HG03378 (cell line): ENCODE data around the gene FYTTD1.
"Not testable (repeated sequence)": the region's sequence is repeated elsewhere in the genome, so short reads cannot be mapped to it uniquely, and the experiment has no call there.

ENCODE experiments used
- ATAC-seq: cut with Tn5 transposase; IDR thresholded peaks from one replicate; pipeline ENCODE4 v1.9.1; 2021; ENCODE audit warnings: mild to moderate bottlenecking, moderate library complexity; ENCODE audit not compliant: unreplicated experiment

The FYTTD1 gene, protein sequence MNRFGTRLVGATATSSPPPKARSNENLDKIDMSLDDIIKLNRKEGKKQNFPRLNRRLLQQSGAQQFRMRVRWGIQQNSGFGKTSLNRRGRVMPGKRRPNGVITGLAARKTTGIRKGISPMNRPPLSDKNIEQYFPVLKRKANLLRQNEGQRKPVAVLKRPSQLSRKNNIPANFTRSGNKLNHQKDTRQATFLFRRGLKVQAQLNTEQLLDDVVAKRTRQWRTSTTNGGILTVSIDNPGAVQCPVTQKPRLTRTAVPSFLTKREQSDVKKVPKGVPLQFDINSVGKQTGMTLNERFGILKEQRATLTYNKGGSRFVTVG

GRCh38 chr3:197749601-197750395 lies at the start of gene FYTTD1:
Gene FYTTD1 (plus strand): TSS chr3:197749883. CDS start chr3:197749972, 89 bp downstream.
- ATAC-seq: peak; percentile 48

GRCh38 chr3:197700095-197700494 lies 49.6 kb upstream of the FYTTD1 start:
- no peak for ATAC-seq

DNA sequence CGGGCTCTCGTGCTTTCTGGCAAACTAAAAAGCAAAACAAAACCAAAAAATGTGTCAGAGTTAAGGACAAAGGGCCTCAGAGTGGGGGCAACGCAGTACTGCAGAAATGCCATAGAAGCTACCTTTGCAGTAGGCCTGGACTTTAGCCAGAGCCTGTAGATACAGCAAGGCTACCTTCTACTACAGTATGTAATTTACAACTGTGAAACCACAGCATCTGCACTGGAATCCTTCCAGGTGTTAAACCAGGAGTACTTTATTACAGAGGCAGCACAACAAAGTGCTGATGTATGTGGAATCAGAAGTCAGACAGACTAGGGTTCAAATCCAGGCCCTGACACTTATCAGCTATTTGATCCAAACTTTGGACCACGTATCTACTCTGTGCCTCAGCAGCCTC lies 47.8 kb upstream of the FYTTD1 start:
- ATAC-seq: no peak

- no peak for ATAC-seq
These were observed 43.0 kb upstream of the FYTTD1 start for GRCh38 chr3:197706658-197707057.

DNA sequence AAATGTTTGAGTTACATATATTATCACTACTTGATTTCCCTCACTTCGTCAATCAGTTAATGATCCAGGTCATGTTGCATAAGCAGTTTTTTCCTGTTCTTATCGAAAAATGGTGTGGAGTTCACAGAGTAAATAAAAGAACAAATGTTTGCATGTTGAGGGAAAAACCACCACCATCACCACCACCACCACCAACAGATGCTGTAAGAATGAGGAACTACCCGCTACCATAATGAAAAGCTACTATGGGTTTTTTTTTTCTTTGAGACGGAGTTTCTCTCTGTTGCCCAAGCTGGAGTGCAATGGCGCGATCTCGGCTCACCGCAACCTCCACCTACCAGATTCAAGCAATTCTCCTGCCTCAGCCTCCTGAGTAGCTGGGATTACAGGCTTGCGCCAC lies 40.5 kb upstream of the FYTTD1 start:
- no peak for ATAC-seq

- ATAC-seq: not testable (repeated sequence)
These were observed 38.7 kb upstream of the FYTTD1 start for GRCh38 chr3:197710965-197711364.

- peak; percentile 85 for ATAC-seq
These were observed 37.5 kb upstream of the FYTTD1 start for GRCh38 chr3:197711973-197712707.

DNA sequence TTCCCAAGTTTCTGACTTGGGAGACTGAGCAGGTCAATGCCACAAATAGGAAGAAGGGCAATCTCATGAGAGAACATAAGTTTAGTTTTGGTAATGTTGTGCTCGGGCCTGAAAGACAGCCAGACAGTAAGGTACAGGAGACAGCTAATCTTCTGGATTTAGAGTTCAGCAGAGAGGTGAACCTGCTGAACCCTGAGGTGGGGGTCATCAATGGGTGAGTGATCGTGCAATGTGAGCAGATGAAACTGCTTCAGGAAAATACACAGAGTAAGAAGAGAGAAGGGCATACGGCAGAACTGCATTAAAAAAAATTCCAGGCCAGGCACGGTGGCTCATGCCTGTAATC lies 36.2 kb upstream of the FYTTD1 start:
- ATAC-seq: peak; percentile 26

GRCh38 chr3:197714251-197714650 lies 35.4 kb upstream of the FYTTD1 start:
- no peak for ATAC-seq

- no peak for ATAC-seq
These were observed 30.8 kb upstream of the FYTTD1 start for GRCh38 chr3:197718891-197719290.

DNA sequence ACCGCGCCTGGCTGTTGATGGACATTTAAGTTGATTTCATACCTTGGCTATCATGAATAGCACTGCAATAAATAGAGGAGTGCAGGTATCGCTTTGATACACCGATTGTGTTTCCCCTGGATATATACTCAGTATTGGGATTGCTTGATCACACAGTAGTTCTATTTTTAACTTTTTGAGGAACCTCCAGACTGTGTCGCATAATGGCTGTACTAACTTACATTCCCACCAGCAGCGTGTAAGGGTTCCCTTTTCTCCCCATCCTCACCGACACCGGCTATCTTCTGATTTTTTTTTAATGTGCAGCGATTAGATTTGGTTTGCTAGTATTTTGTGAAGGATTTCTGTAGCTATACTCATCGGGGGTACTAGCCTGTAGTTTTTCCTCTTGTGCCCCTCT lies 29.0 kb upstream of the FYTTD1 start:
- no peak for ATAC-seq

- ATAC-seq: no peak
These were observed 26.9 kb upstream of the FYTTD1 start for GRCh38 chr3:197722734-197723133.

DNA sequence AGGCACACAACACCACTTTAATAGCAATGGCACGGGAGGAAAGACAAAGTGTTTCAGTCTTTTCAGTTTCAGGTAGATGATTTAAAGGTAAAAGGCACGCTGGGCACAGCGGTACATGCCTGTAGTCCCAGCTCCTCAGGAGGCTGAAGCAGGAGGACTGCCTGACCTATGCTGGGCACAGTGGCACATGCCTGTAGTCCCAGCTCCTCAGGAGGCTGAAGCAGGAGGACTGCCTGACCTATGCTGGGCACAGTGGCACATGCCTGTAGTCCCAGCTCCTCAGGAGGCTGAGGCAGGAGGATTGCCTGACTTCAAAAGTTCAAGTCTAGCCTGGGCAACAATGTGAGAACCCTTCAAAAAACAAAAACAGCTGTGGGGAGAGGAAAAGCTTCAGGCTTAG lies 21.8 kb upstream of the FYTTD1 start:
- not testable (repeated sequence) for ATAC-seq

DNA sequence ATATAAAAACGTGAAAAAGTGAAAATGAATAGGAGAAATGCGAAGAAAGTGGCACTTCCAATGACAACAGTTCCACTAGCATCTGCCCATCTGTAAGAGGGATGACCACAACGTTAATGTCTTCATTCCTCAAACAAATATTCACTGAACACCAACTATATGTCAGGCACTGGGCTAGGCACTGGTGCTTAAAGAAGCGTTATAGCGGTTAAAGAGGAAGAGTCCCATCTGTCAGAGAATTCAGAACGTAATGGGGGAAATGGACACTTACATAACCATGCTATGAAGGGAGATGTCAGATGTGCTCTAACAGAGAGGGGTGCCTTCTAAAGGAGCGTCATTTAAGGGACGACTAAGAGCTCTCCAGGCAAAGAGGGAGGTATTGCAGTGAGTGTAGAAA lies 21.2 kb upstream of the FYTTD1 start:
- ATAC-seq: no peak

- no peak for ATAC-seq
These were observed 19.5 kb upstream of the FYTTD1 start for GRCh38 chr3:197730200-197730599.

- not testable (repeated sequence) for ATAC-seq
These were observed 18.9 kb upstream of the FYTTD1 start for GRCh38 chr3:197730770-197731169.

DNA sequence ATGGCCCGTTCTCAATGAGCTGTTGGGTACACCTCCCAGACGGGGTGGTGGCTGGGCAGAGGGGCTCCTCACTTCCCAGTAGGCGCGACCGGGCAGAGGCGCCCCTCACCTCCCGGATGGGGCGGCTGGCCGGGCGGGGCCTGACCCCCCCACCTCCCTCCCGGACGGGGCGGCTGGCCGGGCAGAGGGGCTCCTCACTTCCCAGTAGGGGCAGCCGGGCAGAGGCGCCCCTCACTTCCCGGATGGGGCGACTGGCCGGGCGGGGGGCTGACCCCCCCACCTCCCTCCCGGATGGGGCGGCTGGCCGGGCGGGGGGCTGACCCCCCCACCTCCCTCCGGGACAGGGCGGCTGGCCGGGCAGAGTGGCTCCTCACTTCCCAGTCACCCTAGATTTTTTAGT lies 18.2 kb upstream of the FYTTD1 start:
- not testable (repeated sequence) for ATAC-seq

GRCh38 chr3:197733042-197733441 lies 16.6 kb upstream of the FYTTD1 start:
- ATAC-seq: no peak

- ATAC-seq: peak; percentile 68
These were observed 14.9 kb upstream of the FYTTD1 start for GRCh38 chr3:197734667-197735318.

DNA sequence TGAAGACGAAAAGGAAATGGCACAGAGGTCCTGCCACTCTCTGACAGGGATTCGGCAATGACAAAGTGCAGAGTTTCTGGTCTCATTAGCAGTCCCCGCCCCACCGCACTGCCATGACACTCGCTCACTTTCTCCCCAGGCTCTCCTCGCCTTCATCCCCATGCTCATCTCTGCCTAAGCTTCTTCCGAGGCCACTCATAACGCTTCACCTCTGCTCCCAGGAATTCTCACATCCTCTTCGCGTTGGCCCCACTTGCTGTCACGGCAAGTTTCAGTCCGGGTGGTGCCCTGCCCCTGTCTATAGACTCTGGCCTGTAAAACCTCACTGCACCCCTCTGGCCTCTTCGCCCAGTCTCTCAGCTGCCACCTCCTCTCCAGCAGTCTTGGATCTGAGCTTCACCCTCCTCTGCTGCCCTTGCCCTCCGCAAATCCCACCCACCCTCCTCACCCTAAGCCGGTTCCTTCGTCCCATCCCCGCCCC lies 13.6 kb upstream of the FYTTD1 start:
- no peak for ATAC-seq
